ENCODE measurements around the gene SF3B1. TPM values are rescaled to one million over a fixed set of nuclear protein-coding genes. Genes with fewer than 3 reads are reported as not detected.
"Not testable (repeated sequence)": the region's sequence is repeated elsewhere in the genome, so short reads cannot be mapped to it uniquely, and the experiment has no call there.

Gene SF3B1
- total RNA-seq, 1 donor, result 247 TPM

DNA sequence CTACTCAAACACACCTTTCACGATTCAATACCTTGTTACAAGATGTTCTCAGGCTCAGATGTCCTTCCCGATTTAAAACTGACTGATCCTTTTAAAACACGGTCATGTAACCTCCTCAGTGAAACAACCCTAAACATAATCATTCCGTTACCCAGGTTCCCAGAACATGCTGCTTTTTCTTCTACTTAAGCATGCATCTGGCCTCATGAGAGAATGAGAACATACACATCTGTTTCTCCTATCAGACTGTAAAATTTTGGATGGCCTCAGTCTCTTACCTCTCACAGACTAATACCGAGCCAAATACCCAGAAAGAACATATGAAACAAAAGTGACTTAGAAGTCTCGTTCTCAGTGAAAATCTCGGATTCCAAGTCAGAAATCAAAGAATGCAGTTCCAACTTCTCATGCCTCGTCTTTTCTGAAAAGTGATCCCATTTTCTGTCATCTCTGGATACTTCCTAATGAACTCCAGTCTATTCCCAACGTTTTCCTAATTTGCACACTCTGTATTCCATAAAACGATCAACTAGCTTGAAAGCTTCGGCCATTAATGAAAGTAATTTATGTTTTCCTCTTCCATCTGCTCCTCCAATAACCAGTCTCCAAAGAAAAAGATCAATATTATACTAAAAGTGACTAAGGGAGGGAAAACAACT, 919 bp downstream of the SF3B1 start:
- H3K4me3 ChIP-seq (ENCODE audit: low read depth, low read length), result peak overlapping the region; percentile 100
- TF ChIP-seq, protein P1, sequence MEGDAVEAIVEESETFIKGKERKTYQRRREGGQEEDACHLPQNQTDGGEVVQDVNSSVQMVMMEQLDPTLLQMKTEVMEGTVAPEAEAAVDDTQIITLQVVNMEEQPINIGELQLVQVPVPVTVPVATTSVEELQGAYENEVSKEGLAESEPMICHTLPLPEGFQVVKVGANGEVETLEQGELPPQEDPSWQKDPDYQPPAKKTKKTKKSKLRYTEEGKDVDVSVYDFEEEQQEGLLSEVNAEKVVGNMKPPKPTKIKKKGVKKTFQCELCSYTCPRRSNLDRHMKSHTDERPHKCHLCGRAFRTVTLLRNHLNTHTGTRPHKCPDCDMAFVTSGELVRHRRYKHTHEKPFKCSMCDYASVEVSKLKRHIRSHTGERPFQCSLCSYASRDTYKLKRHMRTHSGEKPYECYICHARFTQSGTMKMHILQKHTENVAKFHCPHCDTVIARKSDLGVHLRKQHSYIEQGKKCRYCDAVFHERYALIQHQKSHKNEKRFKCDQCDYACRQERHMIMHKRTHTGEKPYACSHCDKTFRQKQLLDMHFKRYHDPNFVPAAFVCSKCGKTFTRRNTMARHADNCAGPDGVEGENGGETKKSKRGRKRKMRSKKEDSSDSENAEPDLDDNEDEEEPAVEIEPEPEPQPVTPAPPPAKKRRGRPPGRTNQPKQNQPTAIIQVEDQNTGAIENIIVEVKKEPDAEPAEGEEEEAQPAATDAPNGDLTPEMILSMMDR (IDR thresholded peaks at IDR 0.05; ENCODE audit: insufficient read depth, low read depth, low read length), result no peak
- DNase-seq (ENCODE audit: low read depth), result peak; percentile 23

DNA sequence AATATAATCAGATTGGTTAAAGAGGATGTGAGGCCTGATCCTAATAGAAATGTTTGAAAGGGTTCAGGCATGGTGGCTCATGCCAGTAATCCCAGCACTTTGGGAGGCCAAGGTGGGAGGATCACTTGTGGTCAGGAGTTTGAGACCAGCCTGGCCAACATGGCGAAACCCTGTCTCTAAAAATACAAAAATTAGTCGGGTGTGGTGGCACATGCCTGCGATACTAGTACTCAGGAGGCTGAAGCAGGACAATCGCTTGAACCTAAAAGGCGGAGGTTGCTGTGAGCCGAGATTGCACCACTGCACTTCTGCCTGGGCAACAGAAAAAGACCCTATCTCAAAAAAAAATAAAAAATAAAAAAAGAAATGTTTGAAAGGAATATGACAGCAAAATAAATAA, 2.3 kb downstream of the SF3B1 start:
- not testable (repeated sequence) for DNase-seq (ENCODE audit: low read depth)
- H3K4me3 ChIP-seq (ENCODE audit: low read depth, low read length), result peak overlapping the region; percentile 100

DNA sequence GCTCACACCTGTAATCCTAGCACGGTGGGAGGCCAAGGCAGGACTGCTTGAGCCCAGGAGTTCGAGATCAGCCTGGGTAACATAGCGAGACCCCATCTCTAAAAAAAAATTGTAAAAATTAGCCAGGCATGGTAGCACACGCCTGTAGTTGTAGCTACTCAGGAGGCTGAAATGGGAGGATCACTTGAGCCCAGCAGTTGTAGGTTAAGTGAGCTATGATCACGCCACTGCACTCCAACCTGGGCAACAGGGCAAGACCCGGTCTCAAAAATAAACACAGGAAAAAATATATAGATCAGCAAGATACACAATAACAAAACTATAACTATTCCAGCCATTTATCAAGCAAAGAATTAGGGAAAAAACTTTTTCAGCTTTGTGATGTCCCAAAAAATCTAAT, 3.0 kb downstream of the SF3B1 start:
- peak overlapping the region; percentile 17 for H3K4me3 ChIP-seq (ENCODE audit: low read depth, low read length)
- TF ChIP-seq, protein P1 (IDR thresholded peaks at IDR 0.05; ENCODE audit: insufficient read depth, low read depth, low read length), result no peak
- no peak for DNase-seq (ENCODE audit: low read depth)

DNA sequence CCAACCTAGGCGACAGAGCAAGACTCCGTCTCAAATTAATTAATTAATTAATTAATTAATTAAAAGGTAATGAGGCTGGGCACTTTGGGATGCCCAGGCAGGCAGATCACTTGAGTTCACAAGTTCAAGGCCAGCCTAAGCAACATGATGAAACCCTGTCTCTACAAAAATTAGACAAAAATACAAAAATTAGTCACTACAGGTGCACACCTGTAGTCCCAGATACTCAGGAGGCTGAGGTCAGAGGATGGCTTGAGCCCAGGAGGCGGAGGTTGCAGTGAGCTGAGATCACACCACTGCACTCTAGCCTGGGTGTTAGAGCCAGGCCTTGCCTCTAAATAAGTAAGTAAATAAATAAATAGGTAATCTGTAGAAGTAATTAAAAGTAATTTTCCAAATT, 6.8 kb downstream of the SF3B1 start:
- DNase-seq (ENCODE audit: low read depth), result no peak
- TF ChIP-seq, protein P1 (IDR thresholded peaks at IDR 0.05; ENCODE audit: insufficient read depth, low read depth, low read length), result no peak
- H3K4me3 ChIP-seq (ENCODE audit: low read depth, low read length), result no peak overlapping the region

DNA sequence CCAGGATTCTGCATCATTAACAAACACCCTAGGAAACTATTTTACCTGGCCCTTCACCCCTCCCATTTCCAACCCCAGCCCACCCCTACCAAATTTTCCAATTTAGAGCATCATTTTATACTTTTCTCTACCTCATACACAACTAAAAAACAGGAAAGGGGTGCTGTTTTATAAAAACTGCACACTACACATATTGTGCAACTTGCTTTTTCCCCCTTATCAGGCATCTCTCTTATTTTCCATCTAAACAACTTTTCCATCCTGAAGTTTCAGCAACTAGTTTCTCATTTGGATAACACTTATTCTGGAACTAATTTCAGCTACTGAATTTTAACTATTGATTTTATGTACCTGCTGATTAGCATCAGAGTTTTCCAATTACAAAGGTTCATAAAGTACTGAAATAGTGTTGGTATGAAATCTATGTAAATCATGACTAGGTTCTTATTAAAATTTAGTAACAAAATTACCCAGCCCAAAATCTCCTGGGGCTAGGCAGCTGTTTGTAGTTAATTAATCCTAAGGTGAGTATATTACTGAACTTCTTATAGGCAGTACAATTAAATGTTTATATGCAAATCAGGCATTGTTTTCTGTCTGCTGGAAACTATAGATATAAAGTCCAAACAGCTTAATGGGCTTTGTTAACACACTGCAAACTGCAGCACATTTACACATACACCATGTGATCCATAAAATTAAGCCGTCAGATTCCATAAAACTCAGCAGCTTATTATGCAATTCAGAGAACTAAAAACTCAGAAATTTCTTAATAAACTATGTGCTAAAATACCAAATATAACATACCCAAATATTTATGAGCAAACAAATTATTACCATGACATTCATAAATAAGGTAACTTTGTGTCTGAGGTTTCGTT, 7.9 kb downstream of the SF3B1 start:
- DNase-seq (ENCODE audit: low read depth), result peak; percentile 68
- TF ChIP-seq, protein P1 (IDR thresholded peaks at IDR 0.05; ENCODE audit: insufficient read depth, low read depth, low read length), result no peak
- H3K4me3 ChIP-seq (ENCODE audit: low read depth, low read length), result no peak overlapping the region

DNA sequence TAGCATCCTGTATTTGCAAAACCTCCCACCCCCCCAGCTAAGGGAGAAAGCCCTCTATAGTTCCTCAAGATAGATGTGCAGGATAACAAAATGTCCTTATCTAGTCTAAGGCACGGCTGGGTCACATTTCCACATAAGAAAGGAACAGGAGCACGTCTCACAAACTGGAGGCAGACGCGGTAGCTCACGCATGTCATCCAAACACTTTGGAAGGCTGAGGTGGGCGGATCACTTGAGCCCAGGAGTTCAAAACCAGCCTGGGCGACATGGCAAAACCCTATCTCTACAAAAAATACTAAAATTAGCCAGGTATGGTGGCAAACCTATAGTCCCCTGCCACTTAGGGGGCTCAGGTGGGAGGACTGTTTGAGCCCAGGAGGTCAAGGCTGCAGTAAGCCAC, 9.3 kb downstream of the SF3B1 start:
- no peak overlapping the region for H3K4me3 ChIP-seq (ENCODE audit: low read depth, low read length)
- no peak for DNase-seq (ENCODE audit: low read depth)
- TF ChIP-seq, protein P1 (IDR thresholded peaks at IDR 0.05; ENCODE audit: insufficient read depth, low read depth, low read length), result no peak

DNA sequence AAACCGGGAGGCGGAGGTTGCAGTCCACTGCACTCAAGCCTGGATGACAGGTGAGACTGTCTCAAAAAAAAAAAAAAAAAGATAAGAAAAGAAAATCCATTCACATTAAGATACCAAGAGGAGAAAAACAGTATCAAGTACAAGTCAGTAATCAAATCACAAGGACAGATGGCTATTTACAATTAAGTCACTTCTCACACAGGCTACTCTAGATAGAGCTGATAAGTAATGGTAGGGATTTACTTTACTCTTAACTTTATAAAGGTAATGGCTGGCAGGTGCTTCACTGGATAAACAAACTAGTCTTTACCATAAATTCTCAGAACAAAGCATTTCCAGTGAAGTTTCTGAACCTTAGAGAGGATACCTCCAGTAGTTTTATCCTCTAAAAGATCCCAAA, 11.5 kb downstream of the SF3B1 start:
- no peak overlapping the region for H3K4me3 ChIP-seq (ENCODE audit: low read depth, low read length)
- DNase-seq (ENCODE audit: low read depth), result no peak
- TF ChIP-seq, protein P1 (IDR thresholded peaks at IDR 0.05; ENCODE audit: insufficient read depth, low read depth, low read length), result no peak
